HFFc6 (cell line): ENCODE data around the gene TALDO1. TPM values are rescaled to one million over a fixed set of nuclear protein-coding genes. Genes with fewer than 3 reads are reported as not detected.

Experiments
- DNase-seq: peaks from one replicate; pipeline ENCODE4 v3.0.0-alpha.2; 2018
- H3K27ac Mint-ChIP-seq: 2 replicates; pipeline ENCODE4 v1.8.0; 2020; ENCODE audit warnings: mild to moderate bottlenecking, mixed read lengths
- H3K27me3 Mint-ChIP-seq: 2 replicates; pipeline ENCODE4 v1.8.0; 2021; ENCODE audit warnings: mild to moderate bottlenecking, moderate library complexity, mixed read lengths; ENCODE audit not compliant: insufficient read depth
- H3K36me3 Mint-ChIP-seq: 2 replicates; pipeline ENCODE4 v1.8.0; 2021; ENCODE audit warnings: low read depth, mixed read lengths
- H3K4me1 Mint-ChIP-seq: 2 replicates; pipeline ENCODE4 v1.8.0; 2020; ENCODE audit warnings: low read depth, mixed read lengths
- H3K4me3 Mint-ChIP-seq: 2 replicates; pipeline ENCODE4 v1.8.0; 2020; ENCODE audit warnings: mild to moderate bottlenecking, moderate library complexity, mixed read lengths
- H3K9me3 Mint-ChIP-seq: 2 replicates; pipeline ENCODE4 v1.8.0; 2020; ENCODE audit warnings: mild to moderate bottlenecking, mixed read lengths
- CTCF ChIP-seq: fragments of 200-600 bp; sonication (generic); IDR thresholded peaks from 2 replicates; pipeline ENCODE4 v1.5.0; 2021; ENCODE audit warnings: antibody characterized with exemption, mild to moderate bottlenecking
- total RNA-seq, 6 experiments: library from RNA; stranded (reverse); fragmentation: NEBNext Ultra II Directional; extraction: Animal tissue kit (Norgen Biotek cat#: 25700); gene quantifications; 2 replicates in 1 of 6; 3 replicates in 5 of 6; pipeline ENCODE4 v1.2.3, GENCODE V29; 2021

The TALDO1 gene
- total RNA-seq, 6 experiments from 2014 or later = 230 to 351 (median 300) TPM

GRCh38 chr11:767238-767637 is 20.0 kb downstream of the TALDO1 start:
- Mint-ChIP-seq H3K4me3 (no peak overlapping the region), H3K9me3 (no peaks in the 10 kb centered on the region; the same call in 1 of the 2 replicates)
- no peak for TF ChIP-seq CTCF

DNA sequence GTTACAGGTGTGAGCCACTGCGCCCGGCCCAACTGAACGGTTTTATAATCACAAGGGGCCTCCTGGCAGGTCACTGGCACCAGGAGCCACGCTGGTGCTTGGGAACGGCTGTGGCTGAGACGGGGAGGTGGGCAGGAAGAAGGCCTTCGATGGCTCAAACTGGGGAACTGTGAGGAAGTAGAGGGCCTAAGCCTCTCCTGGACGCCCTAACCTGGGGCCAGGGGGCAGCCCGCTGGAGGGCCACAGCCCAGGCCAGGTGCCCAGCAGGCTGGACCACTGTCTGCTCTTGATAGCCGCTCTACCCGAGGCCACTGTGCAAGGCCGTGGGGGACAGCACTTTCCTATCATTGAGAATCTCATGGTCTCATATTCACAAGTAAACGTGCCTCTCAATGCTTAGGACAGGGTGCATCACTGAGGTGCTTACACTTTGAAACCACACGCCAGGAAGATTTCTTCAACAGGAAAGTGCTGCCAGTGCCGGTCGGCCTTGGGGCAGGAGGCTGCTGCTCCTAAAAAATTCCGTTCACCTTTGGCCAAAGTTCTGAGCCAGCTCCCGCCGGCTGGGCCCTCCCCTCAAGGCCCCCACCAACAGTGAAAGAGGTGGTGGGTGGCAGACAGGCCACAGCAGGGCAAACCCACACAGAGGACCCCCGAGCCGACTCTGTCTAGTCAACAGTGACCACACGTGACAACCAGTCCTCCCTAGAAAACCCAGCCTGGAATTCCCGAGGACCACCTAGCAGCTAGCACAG is 22.8 kb downstream of the TALDO1 start:
- H3K4me1 Mint-ChIP-seq = peaks cover 3% of the 10 kb centered on the region
- H3K36me3 Mint-ChIP-seq = no peaks in the 10 kb centered on the region
- H3K4me3 Mint-ChIP-seq = no peak overlapping the region
- no peak for TF ChIP-seq CTCF
- no peak for DNase-seq
- H3K27me3 Mint-ChIP-seq = no peaks in the 10 kb centered on the region; the same call in 1 of the 2 replicates
- no peak overlapping the region for H3K27ac Mint-ChIP-seq
- H3K9me3 Mint-ChIP-seq = no peaks in the 10 kb centered on the region

More at GRCh38 chr11:767238-767637, 20.0 kb downstream of the TALDO1 start:
- Mint-ChIP-seq H3K4me1 (peaks cover 7% of the 10 kb centered on the region), H3K27me3 (peaks cover 16% of the 10 kb centered on the region), H3K27ac (no peak overlapping the region), H3K36me3 (peaks cover 7% of the 10 kb centered on the region; the same call in 1 of the 2 replicates)
- DNase-seq = no peak

DNA sequence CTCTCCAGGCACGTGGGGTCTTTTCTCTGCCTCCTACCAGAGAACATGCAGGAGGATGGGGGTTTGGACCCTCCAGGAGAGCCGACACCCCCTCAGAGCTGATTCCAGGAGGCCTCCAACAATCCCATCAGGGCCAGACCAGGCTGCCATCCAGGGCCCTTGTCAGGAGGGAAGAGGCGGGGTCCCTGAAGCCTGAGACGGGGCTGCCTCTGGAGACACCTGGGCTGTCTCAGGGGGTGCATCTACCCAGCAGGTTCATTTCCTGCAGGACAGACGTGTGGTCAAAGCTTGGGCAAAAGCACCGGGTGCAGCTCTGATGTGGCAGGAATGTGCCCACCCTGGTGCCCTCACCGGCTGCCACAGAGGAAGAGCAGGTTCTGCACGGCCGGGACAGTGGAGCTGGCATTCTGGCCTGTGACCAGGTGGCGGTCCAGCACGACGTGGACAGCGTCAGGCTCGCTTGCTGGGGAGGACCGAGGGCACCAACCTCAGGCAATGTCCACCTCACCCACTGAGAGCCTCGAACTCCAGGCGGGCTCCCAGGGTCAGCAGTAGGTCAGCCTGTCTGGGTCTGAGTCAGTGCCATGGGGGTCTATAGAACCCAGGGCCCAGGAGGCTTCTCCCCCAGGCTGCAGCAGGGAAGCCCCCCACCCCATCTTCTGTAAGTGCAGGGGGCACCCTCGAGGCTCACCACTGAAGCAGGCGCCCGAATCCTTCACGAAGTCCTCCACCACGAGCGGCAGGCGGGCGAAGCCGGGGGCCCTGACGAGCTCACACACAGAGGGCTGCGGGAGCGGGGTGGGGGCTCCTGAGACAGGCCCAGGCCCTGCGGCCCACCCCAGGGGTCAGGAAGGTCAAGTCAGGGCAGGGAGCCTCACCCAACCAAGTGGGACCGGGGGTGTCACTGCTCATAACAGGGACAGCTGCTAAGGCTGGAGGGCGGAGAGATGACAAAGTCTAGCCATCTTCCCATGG is 23.7 kb downstream of the TALDO1 start:
- H3K27ac Mint-ChIP-seq = no peak overlapping the region
- DNase-seq = no peak
- no peaks in the 10 kb centered on the region for H3K9me3 Mint-ChIP-seq
- no peaks in the 10 kb centered on the region for H3K36me3 Mint-ChIP-seq
- no peak for TF ChIP-seq CTCF
- H3K4me3 Mint-ChIP-seq = no peak overlapping the region
- H3K27me3 Mint-ChIP-seq = peaks cover 4% of the 10 kb centered on the region; the same call in 1 of the 2 replicates
- H3K4me1 Mint-ChIP-seq = peaks cover 12% of the 10 kb centered on the region

- Mint-ChIP-seq H3K4me3 (no peak overlapping the region), H3K27ac (no peak overlapping the region), H3K9me3 (no peaks in the 10 kb centered on the region), H3K36me3 (no peaks in the 10 kb centered on the region; the same call in 1 of the 2 replicates), H3K4me1 (peaks cover 17% of the 10 kb centered on the region), H3K27me3 (peaks cover 4% of the 10 kb centered on the region; the same call in 1 of the 2 replicates)
- no peak for TF ChIP-seq CTCF
- DNase-seq = no peak
Observed at GRCh38 chr11:771617-772204, 24.4 kb downstream of the TALDO1 start.
